HG03066 (cell line): ENCODE measurements around the gene CFAP100.

ENCODE experiments used
- ATAC-seq: cut with Tn5 transposase; IDR thresholded peaks from one replicate; pipeline ENCODE4 v1.9.1; 2021; ENCODE audit warnings: low read depth; ENCODE audit not compliant: unreplicated experiment

Gene CFAP100

DNA sequence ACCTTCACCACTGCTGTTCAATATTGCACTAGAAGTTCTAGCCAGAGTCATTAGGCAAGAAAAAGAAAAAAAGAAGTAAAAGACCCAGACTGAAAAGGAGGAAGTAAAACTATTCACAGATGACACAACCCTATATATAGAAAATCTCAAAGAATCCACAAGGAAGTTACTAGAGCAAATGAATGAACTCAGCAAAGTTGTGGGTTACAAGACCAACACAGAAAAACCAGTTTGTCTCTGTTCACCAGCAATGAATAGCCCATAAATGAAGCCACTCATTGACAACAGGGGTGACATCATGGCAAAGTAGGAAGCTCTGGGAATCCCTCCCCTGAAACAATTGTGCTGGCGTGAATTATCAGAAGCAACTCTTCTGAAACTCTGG, 4.6 kb downstream of the CFAP100 start:
- ATAC-seq: no peak

DNA sequence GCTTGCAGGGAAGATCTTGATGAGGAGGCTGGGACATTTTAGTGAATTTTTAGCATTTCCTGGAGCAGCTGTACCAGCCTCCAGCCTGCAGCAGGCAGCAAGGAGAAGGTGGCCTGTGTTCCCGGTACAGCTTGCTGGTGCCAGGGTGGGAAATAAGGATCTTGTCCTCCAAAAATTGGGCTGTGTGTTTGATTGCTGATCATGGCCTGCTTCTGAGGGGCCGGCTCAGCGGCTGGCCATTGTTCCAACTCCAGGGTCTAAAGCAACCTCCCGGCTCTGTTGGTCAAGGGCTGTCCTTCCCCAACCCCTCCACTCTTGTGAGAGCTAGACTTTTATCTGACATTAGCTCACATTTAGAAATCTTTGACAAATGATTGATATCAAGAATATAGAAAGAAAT, 5.0 kb downstream of the CFAP100 start:
- no peak for ATAC-seq

DNA sequence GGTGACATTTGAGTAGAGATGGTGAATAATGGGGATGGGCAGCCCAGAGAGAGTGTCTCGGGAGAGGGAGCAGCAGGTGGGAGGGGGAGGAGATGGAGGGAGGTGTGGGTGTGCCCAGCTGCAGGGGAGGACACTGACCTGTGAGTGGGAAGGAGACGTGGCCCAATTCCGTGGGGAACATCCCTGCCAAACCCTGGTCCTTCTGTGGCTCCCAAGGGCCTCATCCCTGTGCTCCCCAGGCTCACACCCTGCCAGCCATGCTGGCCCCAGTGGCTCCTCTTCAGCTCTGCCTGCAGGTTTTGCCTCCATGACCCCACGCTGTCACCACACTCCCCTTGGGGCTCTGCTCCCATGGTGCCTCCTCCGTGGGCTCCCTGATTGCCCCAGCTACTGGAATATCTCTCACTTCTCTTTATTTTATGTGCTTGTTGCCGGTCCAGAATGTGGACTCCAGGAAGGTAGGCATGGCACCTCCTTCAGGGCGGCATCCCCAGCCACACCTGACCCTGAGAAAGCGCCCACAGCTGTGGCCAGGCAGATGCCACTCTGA, 7.0 kb downstream of the CFAP100 start:
- no peak for ATAC-seq

DNA sequence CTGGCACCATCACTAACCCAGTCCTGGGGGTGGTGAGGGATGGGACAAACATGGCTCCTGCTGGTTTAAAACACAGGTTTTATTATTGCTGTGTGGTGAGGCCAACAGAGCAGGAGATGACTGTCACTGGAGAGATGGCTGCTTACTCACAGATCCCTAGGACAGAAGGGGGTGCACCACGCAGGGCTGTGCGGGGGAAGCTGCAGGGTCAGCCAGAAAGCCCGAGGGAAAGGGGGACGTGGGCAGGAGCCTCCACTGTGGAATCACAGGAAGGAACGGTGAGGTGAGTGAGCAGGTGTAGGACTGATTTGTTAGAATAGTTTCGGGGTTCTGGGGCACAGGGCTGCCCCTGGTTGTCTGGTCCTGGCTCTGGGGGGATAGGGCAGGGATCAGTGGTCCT, 7.5 kb downstream of the CFAP100 start:
- no peak for ATAC-seq

DNA sequence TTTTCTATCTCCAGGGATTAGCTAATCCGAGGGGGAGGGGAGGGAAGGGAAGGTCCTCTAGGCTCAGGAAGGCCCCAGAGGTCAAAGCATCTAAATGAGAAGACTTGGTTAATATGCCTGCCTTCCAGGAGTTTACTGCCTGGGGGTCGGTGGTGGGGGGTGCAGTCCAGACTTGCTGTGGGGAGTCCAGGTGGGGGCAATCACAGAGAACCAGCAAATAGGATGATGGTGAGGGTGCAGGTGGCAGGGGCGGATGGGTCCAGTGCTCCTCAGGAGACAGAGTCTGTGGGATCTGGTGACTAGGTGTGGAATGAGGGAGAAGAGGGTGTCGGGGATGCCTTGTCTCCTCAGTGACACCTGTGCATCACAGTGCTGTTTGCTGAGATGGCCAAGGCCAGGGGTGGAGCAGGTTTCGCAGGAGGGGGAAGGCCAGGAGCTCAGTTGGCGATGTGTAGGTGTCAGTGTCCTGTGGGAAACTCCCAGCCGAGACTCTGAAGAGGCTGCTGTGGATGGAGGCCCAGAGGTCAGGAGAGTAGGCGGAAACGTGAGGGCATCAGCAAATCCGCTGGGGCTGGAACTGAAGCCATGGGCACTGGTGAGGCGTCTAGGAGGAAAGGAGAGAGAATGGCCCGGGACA, 8.1 kb downstream of the CFAP100 start:
- ATAC-seq: no peak

DNA sequence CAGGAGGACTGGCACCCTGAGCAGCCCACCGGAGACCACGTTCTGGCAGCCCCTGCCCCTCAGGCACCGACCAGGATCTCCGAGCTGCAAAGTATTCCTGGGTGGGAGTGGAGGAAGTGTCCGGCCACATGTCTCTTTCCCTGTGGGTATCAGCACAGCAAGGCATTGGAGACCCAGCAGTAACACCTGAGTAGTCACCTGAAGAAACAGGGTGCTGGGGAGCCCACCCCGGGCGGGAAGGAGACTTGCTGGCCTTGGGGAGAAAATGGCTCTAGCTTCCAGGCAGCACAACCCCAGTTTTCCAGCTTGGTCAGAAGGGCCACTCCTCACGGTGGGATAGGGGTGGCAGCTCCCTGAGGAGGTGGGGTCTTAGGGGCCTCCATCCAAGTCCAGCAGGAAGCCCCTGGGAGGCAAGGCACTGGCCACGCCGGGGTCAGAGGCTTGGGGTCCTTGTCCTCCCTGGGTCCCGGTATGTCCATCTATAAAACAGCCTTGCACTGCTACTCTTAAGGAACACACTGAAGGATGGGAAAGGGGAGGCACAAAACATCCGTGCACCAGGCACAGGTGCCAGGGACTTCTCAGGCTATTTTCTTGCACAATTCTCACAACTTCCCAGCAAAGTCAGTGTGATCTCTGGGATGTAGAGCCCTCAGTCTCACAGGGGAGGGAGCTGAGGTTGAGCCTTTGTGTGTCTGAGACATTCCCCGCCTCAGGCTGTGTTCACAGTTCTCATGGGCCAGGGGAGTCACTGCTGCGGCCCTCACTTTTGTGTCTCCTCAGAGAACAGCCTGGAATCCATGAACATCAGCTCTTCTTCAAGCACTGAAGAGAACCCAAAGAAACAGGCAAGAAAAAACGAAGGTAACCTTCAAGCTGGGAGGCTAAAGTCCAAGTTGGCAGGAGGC, 11.9 kb downstream of the CFAP100 start:
- ATAC-seq: no peak

DNA sequence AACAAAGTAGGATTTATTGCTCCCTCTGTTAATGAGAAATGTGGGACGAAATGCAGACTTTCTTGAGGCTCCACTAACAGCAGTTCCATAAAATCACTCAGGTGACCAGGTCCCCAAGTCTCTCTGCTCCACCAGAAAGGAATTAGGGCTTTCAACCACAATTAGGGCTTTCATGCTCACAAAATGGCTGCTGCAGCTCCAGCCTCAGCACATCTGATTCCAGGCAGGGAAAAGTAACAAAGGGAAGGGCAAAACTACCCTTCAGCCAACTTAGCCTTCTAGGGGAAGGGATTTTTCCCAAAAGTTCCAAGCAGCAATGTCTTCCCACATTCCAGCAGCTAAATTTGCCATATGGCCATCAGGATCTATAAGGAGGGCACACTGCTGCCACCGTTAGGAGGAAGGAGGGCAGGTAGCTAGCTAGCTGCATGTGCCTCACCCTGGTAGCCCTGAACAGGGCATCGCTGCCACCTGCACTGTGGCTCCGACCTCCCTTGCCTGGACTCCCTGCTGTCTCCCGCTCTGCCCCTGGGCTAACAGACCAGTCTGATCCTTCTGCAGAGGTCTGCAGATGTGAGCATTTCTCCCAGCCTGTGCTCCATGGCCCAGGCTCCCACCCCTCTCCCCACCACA, 12.8 kb downstream of the CFAP100 start:
- no peak for ATAC-seq

DNA sequence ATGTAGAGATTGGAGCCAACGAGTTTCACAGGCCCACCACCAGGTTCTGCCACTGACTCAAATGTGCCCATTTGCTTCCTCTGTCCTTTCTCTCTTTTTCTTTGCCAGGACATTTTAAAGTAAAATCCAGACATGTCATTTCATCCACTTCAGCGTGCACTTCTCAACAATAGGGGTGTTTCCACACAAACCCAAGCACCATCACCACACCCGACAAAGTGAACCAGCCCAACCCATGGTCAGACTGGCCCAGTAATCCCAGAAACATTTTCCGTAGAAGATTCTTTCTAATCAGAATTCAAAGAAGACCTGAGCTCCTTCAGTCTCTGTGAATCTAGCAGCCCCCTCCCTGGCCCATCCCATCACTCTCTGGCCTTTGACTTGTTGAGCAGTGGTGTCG, 13.4 kb downstream of the CFAP100 start:
- ATAC-seq: no peak

DNA sequence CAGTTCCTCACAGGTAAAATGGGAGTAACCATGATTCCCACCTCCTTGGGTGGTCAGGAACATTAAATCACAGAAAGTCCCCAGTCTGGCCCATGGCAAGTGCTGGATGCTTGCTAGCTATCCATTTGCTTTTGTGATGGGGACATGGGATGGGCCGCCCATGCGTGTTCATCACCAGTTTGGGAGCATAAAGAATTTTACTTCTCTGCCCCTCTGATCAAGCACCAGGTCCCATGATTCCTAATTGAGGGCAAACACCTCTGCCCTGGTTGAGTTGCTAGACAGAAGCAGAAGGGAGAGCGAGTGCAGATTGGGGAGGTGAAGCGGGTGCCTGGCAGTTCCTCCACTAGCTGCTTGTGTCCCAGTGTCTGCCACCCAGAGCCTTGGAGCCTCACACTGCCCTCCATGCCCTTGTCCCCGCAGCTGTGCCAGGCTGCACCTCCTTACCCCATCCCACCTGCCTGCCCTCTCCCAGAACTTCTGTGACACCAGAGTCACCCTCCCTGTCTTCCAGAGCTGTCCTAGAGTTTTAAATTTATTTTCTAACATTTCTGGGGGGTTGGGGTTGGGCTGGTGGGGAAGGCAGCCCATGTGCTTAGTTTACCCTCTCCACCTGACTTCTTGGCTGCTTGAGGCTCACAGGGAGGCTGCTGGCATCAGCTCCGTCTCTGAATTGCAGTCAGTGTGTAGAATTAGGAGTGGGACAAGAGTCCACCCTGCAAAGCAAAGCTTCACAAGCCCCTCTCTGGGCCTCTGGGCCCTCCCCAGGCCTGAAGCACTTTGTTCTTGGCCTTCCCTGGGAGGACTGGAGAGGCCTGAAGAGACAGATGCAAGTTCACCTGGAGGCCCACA, 18.4 kb downstream of the CFAP100 start:
- no peak for ATAC-seq

DNA sequence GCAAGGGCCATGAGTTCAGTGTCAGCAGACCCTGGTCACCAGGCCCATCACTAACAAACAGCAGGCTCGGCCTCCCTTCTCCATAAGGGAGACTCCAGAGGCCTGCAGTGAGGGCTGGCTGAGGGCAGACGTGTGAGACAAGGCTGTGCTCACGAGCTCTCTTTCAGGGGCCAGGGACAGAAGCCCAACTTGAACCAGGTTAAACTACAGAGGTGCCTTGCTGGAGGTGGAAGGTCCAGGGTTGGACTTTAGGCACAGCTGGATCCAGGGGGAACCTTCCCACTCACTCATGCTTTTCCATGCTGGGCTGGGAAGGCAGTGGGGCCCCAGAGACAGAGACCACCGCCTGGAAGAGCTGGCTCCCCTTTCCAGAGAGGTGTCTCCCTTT, 19.0 kb downstream of the CFAP100 start:
- ATAC-seq: no peak

DNA sequence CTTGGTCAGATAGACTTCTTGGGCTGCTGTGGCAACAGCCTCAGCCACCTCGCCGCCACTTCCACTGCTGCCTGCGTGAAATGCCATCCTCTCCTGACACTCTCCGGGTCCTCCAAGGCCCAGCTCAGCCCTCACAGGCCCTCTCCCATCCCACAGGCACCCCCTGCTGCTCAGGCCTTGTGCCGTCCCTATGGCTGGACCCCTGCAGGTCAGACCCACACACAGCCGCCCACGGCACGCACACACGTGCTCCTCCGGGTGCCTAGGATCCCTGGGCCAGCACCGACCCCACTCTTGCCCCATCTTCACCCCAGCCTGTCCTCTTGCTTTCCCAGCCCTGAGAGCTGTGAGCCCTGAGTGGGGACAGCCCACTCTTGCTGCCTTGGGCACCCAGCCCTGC, 19.7 kb downstream of the CFAP100 start:
- ATAC-seq: no peak

DNA sequence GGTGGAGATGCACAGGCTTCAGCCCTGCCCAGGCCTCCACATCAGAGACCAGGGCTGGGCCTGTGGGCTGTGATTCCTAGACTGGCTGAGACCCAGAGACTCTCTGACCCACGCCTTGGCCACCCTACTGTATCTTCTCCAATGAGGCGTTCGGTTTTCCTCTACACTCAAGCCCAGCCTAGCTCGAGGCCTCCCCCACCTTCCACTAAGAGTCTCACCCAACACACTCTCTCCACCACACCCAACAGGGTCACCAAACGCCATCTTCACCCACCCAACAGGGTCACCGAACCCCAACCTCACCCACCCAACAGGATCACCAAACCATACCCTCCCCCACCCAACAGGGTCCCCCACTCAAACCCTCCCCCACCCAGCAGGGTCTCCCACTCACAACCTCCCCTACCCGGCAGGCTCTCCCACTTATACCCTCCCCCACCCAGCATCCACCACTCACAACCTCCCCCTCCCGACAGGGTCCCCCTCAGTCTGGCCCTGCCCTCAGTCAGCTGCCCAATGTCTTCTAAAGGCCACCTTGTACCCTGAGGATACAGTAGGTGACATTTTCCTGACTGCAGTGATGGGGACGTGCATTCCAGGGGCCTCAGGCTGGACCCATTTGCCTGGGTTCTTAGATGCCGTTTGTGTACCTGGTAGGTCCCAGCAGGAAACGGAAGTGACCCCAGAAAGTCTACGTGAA, 20.4 kb downstream of the CFAP100 start:
- no peak for ATAC-seq

DNA sequence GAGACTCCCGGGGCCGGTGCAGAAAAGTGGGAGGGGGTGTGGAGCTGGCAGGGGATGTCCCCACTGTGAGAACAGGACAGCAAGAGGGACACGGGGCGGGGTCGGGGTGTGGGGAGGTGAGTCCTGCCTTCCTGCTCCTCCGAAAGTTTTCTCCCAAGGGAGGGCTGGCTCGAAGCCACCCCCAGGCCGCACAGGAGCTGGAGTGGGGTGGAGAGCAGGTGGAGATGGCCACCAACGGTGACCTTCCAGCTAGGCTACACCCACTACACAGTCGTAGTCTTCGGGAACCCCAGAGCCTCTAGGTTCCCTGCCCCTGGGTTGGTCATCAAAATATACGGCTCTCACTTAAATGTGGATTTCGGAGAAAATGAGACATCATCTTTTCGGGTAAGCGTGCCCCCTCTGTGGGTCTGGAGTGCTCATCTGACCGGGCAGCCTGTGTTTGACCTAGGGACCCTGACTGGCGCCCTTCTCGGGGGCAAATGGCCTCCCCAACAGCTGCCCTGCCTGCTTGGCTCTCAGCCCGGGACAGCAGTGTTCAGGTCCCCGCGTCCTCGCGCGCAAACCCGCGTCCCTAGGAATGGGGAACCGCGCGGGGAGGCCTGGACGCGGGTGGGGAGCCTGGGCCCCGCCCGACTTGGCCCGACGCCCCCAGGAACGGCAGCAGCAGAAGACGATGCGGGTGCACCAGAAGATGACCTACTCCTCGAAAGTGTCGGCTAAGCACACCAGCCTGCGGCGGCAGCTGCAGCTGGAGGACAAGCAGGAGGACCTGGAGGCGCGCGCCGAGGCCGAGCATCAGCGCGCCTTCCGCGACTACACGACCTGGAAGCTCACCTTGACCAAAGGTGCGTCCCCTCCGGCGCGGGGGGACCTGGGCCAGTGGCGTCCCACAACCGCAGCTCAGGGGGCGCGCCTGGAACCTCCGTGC, 21.2 kb downstream of the CFAP100 start:
- ATAC-seq: no peak

DNA sequence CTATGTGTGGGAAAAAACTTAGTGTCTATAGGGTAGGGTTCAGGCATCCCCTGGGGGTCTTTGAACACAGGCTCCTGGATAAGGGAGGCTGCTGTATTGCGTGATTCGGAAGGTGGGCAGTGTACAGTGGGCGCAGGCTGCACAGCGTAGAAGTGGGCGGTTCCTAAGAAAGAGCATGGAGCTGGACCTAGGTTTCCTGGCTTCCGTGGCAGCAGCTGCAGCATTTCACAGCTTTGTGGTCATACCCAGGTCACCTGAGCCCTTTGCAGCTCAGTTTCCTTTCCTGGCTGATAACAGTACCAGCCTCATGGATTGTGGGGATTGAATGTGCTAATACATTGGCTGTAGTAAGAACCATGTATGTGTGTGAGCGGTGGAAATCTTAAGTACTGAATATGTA, 22.2 kb downstream of the CFAP100 start:
- ATAC-seq: no peak

DNA sequence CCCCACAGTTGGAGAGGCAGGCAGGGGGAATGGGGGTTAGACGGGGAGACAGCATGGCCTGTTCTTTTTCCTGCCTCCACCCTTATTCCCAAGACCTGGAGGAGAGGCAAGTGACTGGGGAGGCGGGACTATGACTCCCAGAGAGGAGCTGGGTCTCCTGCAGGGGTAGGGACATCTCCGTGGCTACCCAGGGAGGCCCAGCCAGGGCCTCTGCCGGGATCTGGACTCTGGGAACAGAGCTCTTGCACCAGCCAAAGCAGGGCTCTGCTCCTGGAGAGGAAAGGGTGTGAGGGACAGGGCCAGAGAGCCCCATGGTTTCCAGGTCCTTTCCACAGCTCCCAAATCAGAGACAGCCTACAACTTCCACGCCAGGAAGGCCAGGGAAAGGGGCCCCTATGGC, 22.8 kb downstream of the CFAP100 start:
- no peak for ATAC-seq

DNA sequence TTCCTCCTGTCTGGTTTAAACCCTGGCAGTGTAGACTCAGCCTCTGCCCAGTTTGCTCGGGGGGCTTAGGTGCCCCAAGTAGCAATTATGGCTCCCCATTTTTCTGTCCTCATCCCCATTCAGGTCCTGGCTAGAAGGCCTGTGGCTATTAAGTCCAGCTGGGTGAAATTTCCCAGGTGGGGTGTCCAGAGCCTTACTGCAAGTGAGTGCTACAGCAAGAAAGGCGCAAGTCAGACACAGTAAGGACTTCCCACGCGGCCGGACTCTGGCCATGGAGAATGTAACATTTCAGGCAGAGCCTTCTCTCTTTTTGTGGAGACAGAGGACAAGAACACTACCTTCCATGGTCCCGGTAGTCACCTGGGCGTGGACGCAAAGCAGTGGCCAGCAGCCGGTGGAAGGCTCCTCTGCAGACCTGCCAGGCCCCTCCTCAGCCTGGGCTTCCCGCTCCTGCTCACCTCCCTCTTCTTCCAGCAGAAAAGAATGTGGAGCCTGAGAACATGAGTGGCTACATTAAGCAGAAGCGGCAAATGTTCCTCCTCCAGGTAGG, 23.3 kb downstream of the CFAP100 start:
- ATAC-seq: no peak

DNA sequence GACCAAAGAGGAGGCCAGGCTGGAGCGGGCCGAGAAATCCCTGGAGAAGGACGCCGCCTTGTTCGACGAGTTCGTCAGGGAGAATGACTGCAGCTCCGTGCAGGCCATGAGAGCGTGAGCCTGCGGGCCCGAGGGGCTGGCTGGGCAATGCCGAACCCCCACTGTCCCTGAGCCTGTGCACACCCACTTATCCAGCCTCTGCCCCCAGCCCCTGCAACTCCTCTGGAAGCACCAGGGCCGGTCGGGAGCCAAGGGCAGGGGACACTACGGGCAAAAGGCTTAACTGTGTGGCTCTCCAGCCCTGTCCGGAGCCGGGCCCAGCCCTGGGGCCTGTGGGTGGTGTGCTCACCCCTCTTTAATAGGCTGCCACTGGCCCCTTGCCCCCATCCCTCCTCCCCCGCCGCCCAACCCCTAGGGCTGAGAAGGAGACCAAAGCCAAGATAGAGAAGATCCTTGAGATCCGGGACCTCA, 24.0 kb downstream of the CFAP100 start:
- no peak for ATAC-seq

DNA sequence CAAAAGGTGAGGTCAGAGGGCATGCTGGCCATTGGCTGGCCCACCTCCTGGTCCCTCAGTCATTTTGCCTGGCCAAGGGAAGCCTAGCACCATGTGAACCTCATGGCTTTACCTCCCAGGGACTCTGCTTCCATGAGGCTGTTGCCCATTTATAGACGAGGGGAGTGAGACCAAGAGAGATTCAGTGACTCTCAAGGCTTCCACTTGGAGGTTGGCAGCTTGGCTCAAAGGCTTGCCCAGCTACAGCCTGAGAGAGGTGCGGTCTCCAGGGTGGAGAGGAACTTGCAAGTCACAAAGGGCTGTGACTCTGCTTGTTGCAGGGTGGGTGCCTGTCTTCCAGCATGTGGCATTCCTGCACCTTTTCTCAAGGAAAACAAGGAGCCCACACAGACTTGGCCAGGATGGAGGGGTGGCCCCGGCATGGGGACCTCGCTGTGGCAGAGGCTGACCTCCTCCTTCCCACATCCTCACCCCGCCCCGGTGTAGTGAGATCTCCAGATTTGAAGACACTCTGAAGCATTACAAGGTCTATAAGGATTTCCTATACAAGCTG, 24.5 kb downstream of the CFAP100 start:
- no peak for ATAC-seq
